K562 (cell line): ENCODE measurements around the gene LRP1B. TPM values are rescaled to one million over a fixed set of nuclear protein-coding genes. Genes with fewer than 3 reads are reported as not detected.

Experiments
- ATAC-seq: fragments of 200-7000 bp; cut with Tn5 transposase; 3 replicates; pipeline ENCODE4 v1.9.1; 2020; ENCODE audit warnings: moderate library complexity
- BruUV-seq: library from RNA; stranded (reverse); fragments of 400-500 nt; replicated peaks from 2 replicates; lab custom pipeline; 2021; lab: Mats Ljungman, UMichigan
- CTCF ChIA-PET: fragments of 300-600 bp; formaldehyde crosslinking; extraction: SDS; loops from one replicate; lab custom pipeline; 2021; ENCODE audit warnings: low intra/inter-chr PET ratio; lab: Yijun Ruan, JAX
- POLR2A ChIA-PET: fragments of 300-600, 350-650 bp; sonication (Branson Sonifier 250); formaldehyde crosslinking; extraction: SDS; loops from one replicate; lab custom pipeline; 2021; ENCODE audit warnings: antibody characterized with exemption, inconsistent platforms; lab: Yijun Ruan, JAX
- DNase-seq, 4 experiments: peaks; one replicate each; pipeline versions ENCODE4 v3.0.0 to v3.0.0-alpha.2; 2011 to 2018; ENCODE audit warnings: low spot score in 3 of 4, mixed read lengths in 3 of 4; ENCODE audit errors: extremely low read depth in 1 of 4
- FAIRE-seq: peaks from 2 replicates; lab custom pipeline; 2011; peaks lifted over from hg19 to GRCh38; lab: Jason Lieb, UNC
- H2AFZ ChIP-seq: 2 replicates; pipeline ENCODE4 v1.6.0; 2011; ENCODE audit warnings: low read depth, low read length, control low read depth, inconsistent platforms
- H3K27ac ChIP-seq: fragments of 200-600 bp; 3 replicates; pipeline ENCODE4 v1.8.0; 2011; ENCODE audit warnings: low read depth, mild to moderate bottlenecking, control low read depth, inconsistent platforms, low read length, moderate library complexity, mixed read lengths; ENCODE audit errors: extremely low read depth
- H3K27me3 ChIP-seq, 2 experiments: fragments of 300-600 bp in 1 of 2; 2 replicates in 1 of 2; 3 replicates in 1 of 2; pipeline versions ENCODE4 v1.6.0 to v1.8.0; 2011; ENCODE audit warnings: inconsistent platforms in 2 of 2, low read length in 2 of 2, mild to moderate bottlenecking in 1 of 2, mixed read lengths in 1 of 2, moderate library complexity in 1 of 2; ENCODE audit not compliant: control insufficient read depth in 2 of 2, insufficient read depth in 2 of 2
- H3K36me3 ChIP-seq: fragments of 300-600 bp; 3 replicates; pipeline ENCODE4 v1.8.0; 2011; ENCODE audit warnings: mild to moderate bottlenecking, low read length, inconsistent platforms; ENCODE audit not compliant: control insufficient read depth, insufficient read depth
- H3K4me1 ChIP-seq, 2 experiments: fragments of 200-600 bp in 1 of 2; replicated peaks in 1 of 2; 2 replicates in 1 of 2; 3 replicates in 1 of 2; pipeline versions ENCODE4 v1.5.1 to v1.8.0; 2011; ENCODE audit warnings: inconsistent platforms in 2 of 2, low read length in 2 of 2, mild to moderate bottlenecking in 1 of 2, mixed read lengths in 1 of 2, moderate library complexity in 1 of 2; ENCODE audit not compliant: control insufficient read depth in 2 of 2, insufficient read depth in 2 of 2
- H3K4me2 ChIP-seq: 2 replicates; pipeline ENCODE4 v1.6.1; 2011; ENCODE audit warnings: low read length, control low read depth, inconsistent platforms, mixed read lengths; ENCODE audit not compliant: insufficient read depth
- H3K4me3 ChIP-seq: fragments of 200-600 bp; sonication (generic), shearing (Covaris generic); 2 replicates; pipeline ENCODE4 v1.5.1; 2016; ENCODE audit warnings: control low read depth, inconsistent platforms
- H3K79me2 ChIP-seq: fragments of 200-600 bp; 3 replicates; pipeline ENCODE4 v1.8.0; 2011; ENCODE audit warnings: low read length, inconsistent platforms; ENCODE audit not compliant: control insufficient read depth, insufficient read depth
- H3K9ac ChIP-seq, 2 experiments: 2 replicates each; pipeline versions ENCODE4 v1.6.0 to v1.6.1; 2011; ENCODE audit warnings: low read depth in 2 of 2, low read length in 2 of 2, control low read depth in 1 of 2, inconsistent platforms in 1 of 2, mild to moderate bottlenecking in 1 of 2, mixed read lengths in 1 of 2; ENCODE audit not compliant: insufficient read depth in 1 of 2
- H3K9me1 ChIP-seq: one replicate; pipeline ENCODE4 v1.6.0; 2011; ENCODE audit warnings: inconsistent platforms, mild to moderate bottlenecking, low read length, moderate library complexity; ENCODE audit not compliant: control insufficient read depth, insufficient read depth
- H3K9me3 ChIP-seq: replicated peaks from 2 replicates; pipeline ENCODE4 v1.5.1; 2011; ENCODE audit warnings: low read depth, low read length, inconsistent platforms; ENCODE audit not compliant: control insufficient read depth, insufficient read depth
- H4K20me1 ChIP-seq: replicated peaks from 2 replicates; pipeline ENCODE4 v1.6.1; 2011; ENCODE audit warnings: low read length, inconsistent platforms, mixed read lengths; ENCODE audit not compliant: control insufficient read depth, insufficient read depth
- BRD9 ChIP-seq: fragments of 450-650 bp; IDR thresholded peaks from 2 replicates; pipeline ENCODE4 v1.6.1; 2018; ENCODE audit warnings: low read depth; ENCODE audit not compliant: partially characterized antibody
- DEAF1 ChIP-seq: fragments of 450-650 bp; formaldehyde crosslinking; IDR thresholded peaks from 2 replicates; pipeline ENCODE4 v1.4.0; 2020; ENCODE audit warnings: mild to moderate bottlenecking, moderate library complexity
- HCFC1 ChIP-seq: IDR thresholded peaks from 2 replicates; pipeline ENCODE4 v1.6.1; 2012; ENCODE audit warnings: low read depth, low read length, improper control_type of control experiment
- RBM17 ChIP-seq: fragments of 200-400 bp; formaldehyde crosslinking; IDR thresholded peaks from 2 replicates; pipeline ENCODE4 v1.6.1; 2017; ENCODE audit warnings: low read depth, mild to moderate bottlenecking, low read length, borderline replicate concordance
- SIN3A ChIP-seq, 2 experiments: fragments of 150-350 bp in 1 of 2; IDR thresholded peaks; 2 replicates each; pipeline ENCODE4 v1.6.1; 2011 to 2016; ENCODE audit warnings: borderline replicate concordance in 2 of 2, low read depth in 2 of 2, low read length in 2 of 2, mild to moderate bottlenecking in 2 of 2, moderate library complexity in 2 of 2; ENCODE audit not compliant: control insufficient read depth in 1 of 2
- SRSF7 ChIP-seq: fragments of 200-400 bp; formaldehyde crosslinking; optimal IDR thresholded peaks from 2 replicates; pipeline ENCODE3; 2017; ENCODE audit warnings: mild to moderate bottlenecking, low read depth, low read length
- TEAD1 ChIP-seq, 2 experiments: fragments of 450-650 bp in 1 of 2; sonication (generic) in 1 of 2; formaldehyde crosslinking; IDR thresholded peaks; 2 replicates each; pipeline versions ENCODE4 v1.4.0 to v1.8.0; 2020 to 2022; ENCODE audit warnings: mild to moderate bottlenecking in 2 of 2, missing genetic modification reagents in 1 of 2
- ZNF212 ChIP-seq: fragments of 450-650 bp; formaldehyde crosslinking; IDR thresholded peaks from 2 replicates; pipeline ENCODE4 v1.4.0; 2020; ENCODE audit warnings: mild to moderate bottlenecking
- in situ Hi-C: fragments of 300-500 bp; cut with MboI; formaldehyde crosslinking; loops from 4 replicates; pipeline ENCODE4 v1.15.0; 2018; ENCODE audit warnings: inconsistent platforms, mixed read lengths
- intact Hi-C: fragments of 100-400 bp; cut with micrococcal nuclease; formaldehyde crosslinking; loops from 2 replicates; pipeline ENCODE4 v1.14.2; 2022
- polyA plus RNA-seq, 8 experiments: library from polyadenylated mRNA; depleted of rRNA in 4 of 8; stranded (reverse) in 5 of 8; unstranded in 3 of 8; fragments of >200 nt; fragmentation: Nextera tagmentation in 2 of 8; fragmentation: Illumina TruSeq in 1 of 8; extraction: Ambion mirVana in 2 of 8; extraction: Trizol in 1 of 8; gene quantifications; 2 replicates each; pipeline versions ENCODE4 v1.2.1 to v1.2.3, GENCODE V29; 2011 to 2014; ENCODE audit warnings: inconsistent platforms in 1 of 8, missing spikeins in 1 of 8
- total RNA-seq, 7 experiments: library from RNA; depleted of rRNA in 6 of 7; stranded (reverse); fragments of >200 nt in 6 of 7; fragmentation: Illumina TruSeq in 2 of 7; extraction: Trizol in 2 of 7; gene quantifications; 2 replicates each; pipeline versions ENCODE4 v1.2.1 to v1.2.3, GENCODE V29; 2011 to 2021; ENCODE audit warnings: low replicate concordance in 1 of 7

Gene LRP1B
- total and polyA plus RNA-seq, 9 of the 15 experiments (the other 6 are each of a cell fraction or from before 2014, with no cell fraction given) = not detected

GRCh38 chr2:142112757-142113221, 18.0 kb downstream of the LRP1B start:
- ATAC-seq (no peak), FAIRE-seq (no peak), DNase-seq (no peak)
- Histone ChIP-seq H2AFZ (no peak overlapping the region), H3K9me1 (no peaks in the 10 kb centered on the region), H3K4me2 (no peak overlapping the region), H3K9me3 (no peaks in the 10 kb centered on the region), H3K27ac (no peak overlapping the region), H3K4me1 (no peaks in the 10 kb centered on the region), H3K36me3 (no peaks in the 10 kb centered on the region), H3K27me3 (no peaks in the 10 kb centered on the region), H3K79me2 (no peaks in the 10 kb centered on the region), H3K9ac (no peak overlapping the region), H3K4me3 (no peak overlapping the region), H4K20me1 (no peaks in the 10 kb centered on the region)
- CTCF ChIA-PET = no interaction called here
- in situ Hi-C loops (no loop called here), intact Hi-C loops (no loop called here)
- BruUV-seq = no TSS peak
- POLR2A ChIA-PET = no interaction called here
- no peak for TF ChIP-seq TEAD1 (CRISPR knock-in tag; IDR thresholded peaks at IDR 0.05)
- TF ChIP-seq SIN3A (IDR thresholded peaks at IDR 0.05; ENCODE audit: borderline replicate concordance in 2 of 2, control insufficient read depth in 1 of 2, low read depth in 2 of 2, low read length in 2 of 2) = no peak
- TF ChIP-seq DEAF1 (CRISPR knock-in tag) = no peak
- TF ChIP-seq HCFC1 = no peak
- no peak for TF ChIP-seq RBM17
- TF ChIP-seq ZNF212 (CRISPR knock-in tag) = no peak
- TF ChIP-seq BRD9 = no peak
- no peak for TF ChIP-seq SRSF7
